Measurements from ENCODE around the gene OR2T34.

GRCh38 chr1:248596615-248597014, 22.1 kb upstream of the OR2T34 start:
- TF ChIP-seq CTCF (IDR thresholded peaks at IDR 0.05): no peak
- TF ChIP-seq POLR2A (IDR thresholded peaks at IDR 0.05): no peak
